Endodermal cell (in vitro differentiated cells): Measurements from ENCODE around the gene ZIC4. TPM values are rescaled to one million over a fixed set of nuclear protein-coding genes. Genes with fewer than 3 reads are reported as not detected.

Experiments used
- DNase-seq: peaks from one replicate; pipeline ENCODE4 v3.0.0-alpha.2; 2017
- H3K27ac ChIP-seq: 2 replicates; pipeline ENCODE4 v1.5.1; 2013; ENCODE audit warnings: mild to moderate bottlenecking, low read depth, low read length, moderate library complexity
- H3K27me3 ChIP-seq: 2 replicates; pipeline ENCODE4 v1.6.1; 2013; ENCODE audit warnings: mild to moderate bottlenecking, low read length, moderate library complexity; ENCODE audit not compliant: insufficient read depth, control insufficient read depth, poor library complexity, severe bottlenecking
- H3K36me3 ChIP-seq: 2 replicates; pipeline ENCODE4 v1.7.0; 2013; ENCODE audit warnings: mild to moderate bottlenecking, low read length, moderate library complexity; ENCODE audit not compliant: control insufficient read depth, insufficient read depth
- H3K4me1 ChIP-seq: one replicate; pipeline ENCODE4 v1.7.0; 2013; ENCODE audit warnings: low read length; ENCODE audit not compliant: control insufficient read depth, insufficient read depth
- H3K4me3 ChIP-seq: 2 replicates; pipeline ENCODE4 v1.5.1; 2013; ENCODE audit warnings: mild to moderate bottlenecking, low read length, moderate library complexity
- H3K9ac ChIP-seq: 2 replicates; pipeline ENCODE4 v1.6.1; 2013; ENCODE audit warnings: mild to moderate bottlenecking, low read length, moderate library complexity; ENCODE audit not compliant: poor library complexity, severe bottlenecking; ENCODE audit errors: extremely low read depth
- H3K9me3 ChIP-seq: 2 replicates; pipeline ENCODE4 v1.6.1; 2013; ENCODE audit warnings: mild to moderate bottlenecking, low read length, moderate library complexity; ENCODE audit not compliant: control insufficient read depth
- H3K27ac Mint-ChIP-seq: 2 replicates; pipeline ENCODE4 v1.8.0; 2020; ENCODE audit warnings: mixed read lengths
- H3K27me3 Mint-ChIP-seq: 2 replicates; pipeline ENCODE4 v1.8.0; 2021; ENCODE audit warnings: mild to moderate bottlenecking, mixed read lengths; ENCODE audit not compliant: insufficient read depth
- H3K36me3 Mint-ChIP-seq: 2 replicates; pipeline ENCODE4 v1.8.0; 2020; ENCODE audit warnings: low read depth, mixed read lengths
- H3K4me1 Mint-ChIP-seq: 2 replicates; pipeline ENCODE4 v1.8.0; 2020; ENCODE audit warnings: mixed read lengths
- H3K4me3 Mint-ChIP-seq: 2 replicates; pipeline ENCODE4 v1.8.0; 2020; ENCODE audit warnings: mild to moderate bottlenecking, moderate library complexity, mixed read lengths
- H3K9me3 Mint-ChIP-seq: 2 replicates; pipeline ENCODE4 v1.8.0; 2020; ENCODE audit warnings: mild to moderate bottlenecking, mixed read lengths
- WGBS, 2 experiments: methylation state at CpG; one replicate each; pipeline versions ENCODE4 v1.1.5 to v1.1.7; 2013; ENCODE audit warnings: missing lambda C conversion rate in 2 of 2, mixed read lengths in 1 of 2; ENCODE audit not compliant: insufficient coverage in 1 of 2, insufficient read length in 1 of 2; 5-methylcytosine and 5-hydroxymethylcytosine counted together
- total RNA-seq, 2 donors: library from RNA; stranded (reverse); fragmentation: NEBNext Ultra II Directional in 1 of 2; extraction: Animal tissue kit (Norgen Biotek cat#: 25700) in 1 of 2; gene quantifications; 2 replicates in 1 of 2; 3 replicates in 1 of 2; pipeline ENCODE4 v1.2.1, GENCODE V29; 2021
- TF ChIP-seq, protein P1 (sequence below): fragments of 200-600 bp; sonication (generic); conservative IDR thresholded peaks from 2 replicates; pipeline ENCODE4 v1.5.0; 2021; ENCODE audit warnings: antibody characterized with exemption, mild to moderate bottlenecking

The ZIC4 gene
- total RNA-seq, 2 donors from 2014 or later, result not detected

DNA sequence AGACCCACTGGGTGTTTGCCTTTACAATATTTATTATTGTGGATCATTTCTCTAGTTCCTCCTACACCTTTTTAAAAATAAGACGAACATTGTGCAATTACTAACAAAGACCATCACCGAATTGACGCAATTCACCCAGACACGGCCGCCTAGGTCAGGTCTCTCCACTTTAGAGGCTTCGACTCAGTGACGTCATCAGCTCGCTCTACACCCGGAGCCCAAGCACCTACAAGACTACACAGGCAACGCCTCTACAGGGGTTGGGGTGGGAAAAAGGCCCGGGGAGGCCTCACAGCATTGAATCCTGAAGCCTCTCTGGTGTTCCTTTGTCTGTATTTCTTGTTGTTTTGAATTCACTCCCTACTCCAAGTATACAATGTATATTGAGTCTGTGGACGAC lies 16.6 kb downstream of the ZIC4 start:
- Histone ChIP-seq H3K9ac (no peak overlapping the region), H3K27me3 (peaks cover 100% of the 10 kb centered on the region), H3K4me1 (peaks cover 6% of the 10 kb centered on the region), H3K27ac (peak overlapping the region; percentile 99), H3K4me3 (no peak overlapping the region), H3K9me3 (no peaks in the 10 kb centered on the region), H3K36me3 (no peaks in the 10 kb centered on the region)
- 0 to 2% methylated on average over 2 to 11 of the region's 12 CpGs for WGBS, 2 experiments
- Mint-ChIP-seq H3K4me1 (peaks cover 21% of the 10 kb centered on the region), H3K36me3 (no peaks in the 10 kb centered on the region), H3K27me3 (peaks cover 100% of the 10 kb centered on the region), H3K4me3 (no peak overlapping the region), H3K9me3 (no peaks in the 10 kb centered on the region), H3K27ac (no peak overlapping the region)
- TF ChIP-seq, protein P1, sequence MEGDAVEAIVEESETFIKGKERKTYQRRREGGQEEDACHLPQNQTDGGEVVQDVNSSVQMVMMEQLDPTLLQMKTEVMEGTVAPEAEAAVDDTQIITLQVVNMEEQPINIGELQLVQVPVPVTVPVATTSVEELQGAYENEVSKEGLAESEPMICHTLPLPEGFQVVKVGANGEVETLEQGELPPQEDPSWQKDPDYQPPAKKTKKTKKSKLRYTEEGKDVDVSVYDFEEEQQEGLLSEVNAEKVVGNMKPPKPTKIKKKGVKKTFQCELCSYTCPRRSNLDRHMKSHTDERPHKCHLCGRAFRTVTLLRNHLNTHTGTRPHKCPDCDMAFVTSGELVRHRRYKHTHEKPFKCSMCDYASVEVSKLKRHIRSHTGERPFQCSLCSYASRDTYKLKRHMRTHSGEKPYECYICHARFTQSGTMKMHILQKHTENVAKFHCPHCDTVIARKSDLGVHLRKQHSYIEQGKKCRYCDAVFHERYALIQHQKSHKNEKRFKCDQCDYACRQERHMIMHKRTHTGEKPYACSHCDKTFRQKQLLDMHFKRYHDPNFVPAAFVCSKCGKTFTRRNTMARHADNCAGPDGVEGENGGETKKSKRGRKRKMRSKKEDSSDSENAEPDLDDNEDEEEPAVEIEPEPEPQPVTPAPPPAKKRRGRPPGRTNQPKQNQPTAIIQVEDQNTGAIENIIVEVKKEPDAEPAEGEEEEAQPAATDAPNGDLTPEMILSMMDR, result no peak
- peak; percentile 74 for DNase-seq

DNA sequence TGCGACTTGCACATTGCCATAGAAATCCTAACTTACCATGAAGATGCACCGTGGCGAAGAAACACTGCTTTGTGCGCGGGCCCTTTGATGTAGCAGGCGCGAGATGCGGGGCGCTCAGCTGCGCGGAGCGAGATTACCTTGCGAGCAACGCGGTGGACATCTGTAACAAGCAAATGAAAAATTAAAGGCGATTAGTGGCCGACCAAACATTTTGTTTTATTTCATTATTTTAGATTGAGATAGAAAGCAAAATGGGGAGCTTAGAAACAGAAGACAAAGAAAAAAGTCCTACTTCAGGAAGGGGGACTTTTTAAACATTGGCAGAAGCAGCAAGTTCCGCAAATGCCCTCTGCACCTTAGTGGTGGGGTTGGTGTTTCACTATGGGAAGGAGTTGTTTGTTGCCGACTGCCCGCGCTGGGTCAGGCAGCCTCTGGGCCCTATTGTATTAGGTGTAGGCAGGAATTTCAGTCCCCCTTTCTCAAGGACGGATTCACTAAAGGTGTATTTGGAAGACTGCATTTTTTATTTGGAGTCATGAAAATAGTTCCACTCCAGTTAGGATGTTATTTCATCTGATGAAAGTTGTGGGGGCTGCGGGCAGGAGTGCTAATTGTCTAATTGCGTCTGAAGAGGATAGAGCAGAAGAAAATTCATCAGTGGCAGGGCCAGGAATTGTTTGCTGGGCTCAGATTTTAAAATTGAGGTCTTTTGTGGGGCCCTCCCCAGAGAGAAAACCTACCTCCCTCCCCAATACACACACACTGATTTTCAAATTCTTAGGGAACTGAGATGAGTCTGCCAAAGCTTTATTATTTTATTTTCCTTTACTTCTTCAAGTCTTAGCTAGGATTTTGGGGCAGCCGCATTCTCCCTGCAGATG lies 17.4 kb downstream of the ZIC4 start:
- DNase-seq, result peak; percentile 74
- H3K4me1 Mint-ChIP-seq, result peaks cover 16% of the 10 kb centered on the region
- no peaks in the 10 kb centered on the region for H3K36me3 ChIP-seq
- peaks cover 100% of the 10 kb centered on the region for H3K27me3 Mint-ChIP-seq
- no peaks in the 10 kb centered on the region for H3K36me3 Mint-ChIP-seq
- H3K9ac ChIP-seq, result no peak overlapping the region
- no peaks in the 10 kb centered on the region for H3K4me1 ChIP-seq
- no peaks in the 10 kb centered on the region for H3K9me3 ChIP-seq
- 2 to 4% methylated on average over 18 to 25 of the region's 25 CpGs for WGBS, 2 experiments
- no peak overlapping the region for H3K4me3 ChIP-seq
- TF ChIP-seq, protein P1, result no peak
- no peak overlapping the region for H3K4me3 Mint-ChIP-seq
- H3K27me3 ChIP-seq, result peaks cover 100% of the 10 kb centered on the region
- H3K27ac Mint-ChIP-seq, result no peak overlapping the region
- peak overlapping the region; percentile 99 for H3K27ac ChIP-seq
- H3K9me3 Mint-ChIP-seq, result no peaks in the 10 kb centered on the region

DNA sequence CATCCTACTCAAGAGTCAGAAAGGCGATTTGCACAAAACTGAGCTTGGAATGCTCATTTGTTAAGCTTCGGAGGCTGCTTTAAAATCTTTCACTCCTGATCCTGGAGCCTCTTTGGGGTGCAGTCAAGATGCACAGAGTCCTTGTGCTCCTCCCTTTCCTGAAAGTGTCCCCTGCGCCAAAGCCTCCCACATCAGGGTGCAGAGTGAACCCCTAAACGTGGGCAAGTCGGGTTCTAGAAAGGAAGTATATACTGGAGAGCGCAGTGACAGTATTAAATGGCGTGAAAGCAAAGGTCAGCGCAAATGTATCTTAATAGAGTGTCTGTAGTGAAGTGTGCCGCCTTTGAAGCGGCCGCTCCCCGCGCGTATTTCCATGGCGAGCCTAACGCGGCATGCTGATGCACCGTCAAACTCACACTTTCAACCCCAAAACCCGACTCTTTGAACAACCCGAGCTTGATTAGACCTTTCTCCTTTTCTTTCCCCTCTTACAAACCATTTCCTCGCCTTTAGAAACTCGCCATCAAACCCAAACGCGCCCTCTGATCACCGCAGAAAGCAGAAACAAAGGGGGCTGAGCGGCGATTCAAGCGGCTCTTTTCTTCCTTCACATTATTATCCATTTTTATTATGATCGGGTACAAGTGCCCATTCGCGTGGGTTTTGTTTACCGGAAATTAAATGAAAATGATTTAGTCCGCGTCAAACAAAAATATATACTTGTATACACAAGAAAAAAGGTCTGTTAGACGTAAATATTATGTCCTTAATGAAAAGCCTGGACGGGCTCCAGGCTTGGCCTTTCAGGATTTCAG lies 18.3 kb downstream of the ZIC4 start:
- Mint-ChIP-seq H3K4me3 (no peak overlapping the region), H3K27me3 (peaks cover 100% of the 10 kb centered on the region), H3K36me3 (no peaks in the 10 kb centered on the region), H3K4me1 (peaks cover 20% of the 10 kb centered on the region), H3K27ac (no peak overlapping the region), H3K9me3 (no peaks in the 10 kb centered on the region)
- Histone ChIP-seq H3K9me3 (no peaks in the 10 kb centered on the region), H3K4me3 (no peak overlapping the region), H3K27me3 (peaks cover 100% of the 10 kb centered on the region), H3K9ac (no peak overlapping the region), H3K36me3 (no peaks in the 10 kb centered on the region), H3K27ac (peak overlapping the region; percentile 99), H3K4me1 (no peaks in the 10 kb centered on the region)
- TF ChIP-seq, protein P1, result no peak
- DNase-seq, result no peak
- 0 to 3% methylated on average over 14 to 33 of the region's 36 CpGs for WGBS, 2 experiments
